Immature natural killer cell (primary cell): ENCODE data around the gene MAPKAPK5. TPM values are rescaled to one million over a fixed set of nuclear protein-coding genes. Genes with fewer than 3 reads are reported as not detected.

ENCODE experiments used
- DNase-seq, 3 donors: peaks; one replicate each; pipeline ENCODE4 v3.0.0; 2022; ENCODE audit warnings: mixed read lengths in 1 of 3
- H3K27ac Mint-ChIP-seq, 6 donors: one replicate each; pipeline ENCODE4 v1.8.0; 2020; ENCODE audit warnings: mixed read lengths in 6 of 6, mild to moderate bottlenecking in 5 of 6, inconsistent platforms in 4 of 6, moderate library complexity in 3 of 6
- H3K27me3 Mint-ChIP-seq, 3 donors: one replicate each; pipeline ENCODE4 v1.8.0; 2020 to 2021; ENCODE audit warnings: low read depth in 3 of 3, mild to moderate bottlenecking in 3 of 3, mixed read lengths in 3 of 3, moderate library complexity in 3 of 3, inconsistent platforms in 1 of 3
- H3K36me3 Mint-ChIP-seq, 3 donors: one replicate each; pipeline ENCODE4 v1.8.0; 2020; ENCODE audit warnings: mixed read lengths in 3 of 3, inconsistent platforms in 2 of 3, mild to moderate bottlenecking in 2 of 3
- H3K4me1 Mint-ChIP-seq, 2 donors: one replicate each; pipeline ENCODE4 v1.8.0; 2020; ENCODE audit warnings: inconsistent platforms in 2 of 2, mild to moderate bottlenecking in 2 of 2, mixed read lengths in 2 of 2, moderate library complexity in 1 of 2
- H3K4me3 Mint-ChIP-seq, 5 donors: one replicate each; pipeline ENCODE4 v1.8.0; 2020; ENCODE audit warnings: mild to moderate bottlenecking in 5 of 5, mixed read lengths in 5 of 5, inconsistent platforms in 3 of 5, moderate library complexity in 3 of 5
- H3K9me3 Mint-ChIP-seq, 6 donors: one replicate each; pipeline ENCODE4 v1.8.0; 2020; ENCODE audit warnings: mild to moderate bottlenecking in 6 of 6, mixed read lengths in 6 of 6, inconsistent platforms in 4 of 6, moderate library complexity in 3 of 6
- polyA plus RNA-seq, 3 donors: library from polyadenylated mRNA; unstranded; fragments of 300-500 nt; fragmentation: Illumina TruSeq; gene quantifications; one replicate each; pipeline ENCODE4 v1.2.3, GENCODE V29; 2021

MAPKAPK5 gene
- polyA plus RNA-seq, 3 donors from 2014 or later: 25.1 to 39.1 (median 36.7) TPM

DNA sequence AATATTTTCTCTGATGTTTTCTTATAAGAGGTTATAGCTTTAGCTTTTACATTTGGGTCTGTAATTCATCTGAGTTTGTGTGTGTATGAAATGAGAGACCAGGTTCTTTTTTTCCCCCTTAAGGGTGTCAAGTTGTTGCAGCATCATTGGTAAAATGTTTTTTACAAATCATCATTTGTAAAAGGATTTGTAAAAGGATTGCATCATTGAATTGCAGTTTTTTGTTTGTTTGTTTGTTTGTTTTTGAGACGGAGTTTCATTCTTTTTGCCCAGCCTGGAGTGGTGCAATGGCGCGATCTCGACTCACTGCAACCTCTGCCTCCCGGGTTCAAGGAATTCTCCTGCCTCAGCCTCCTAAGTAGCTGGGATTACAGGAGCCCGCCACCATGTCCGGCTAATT, 31.1 kb downstream of the MAPKAPK5 start:
- DNase-seq: no peak
- Mint-ChIP-seq H3K27me3 (no peaks in the 10 kb centered on the region), H3K4me1 (no peaks in the 10 kb centered on the region), H3K9me3 (no peaks in the 10 kb centered on the region), H3K4me3 (no peak overlapping the region), H3K36me3 (peaks cover 29 to 57% (median 32%) of the 10 kb centered on the region in 3 donors), H3K27ac (no peak overlapping the region)

GRCh38 chr12:111881716-111882115, 39.7 kb downstream of the MAPKAPK5 start:
- no peak for DNase-seq
- Mint-ChIP-seq H3K4me1 (no peaks in the 10 kb centered on the region), H3K27ac (no peak overlapping the region), H3K27me3 (peaks cover 0 to 3% (median 0%) of the 10 kb centered on the region in 3 donors), H3K36me3 (peaks cover 12 to 56% (median 19%) of the 10 kb centered on the region in 3 donors), H3K9me3 (no peaks in the 10 kb centered on the region), H3K4me3 (no peak overlapping the region)

DNA sequence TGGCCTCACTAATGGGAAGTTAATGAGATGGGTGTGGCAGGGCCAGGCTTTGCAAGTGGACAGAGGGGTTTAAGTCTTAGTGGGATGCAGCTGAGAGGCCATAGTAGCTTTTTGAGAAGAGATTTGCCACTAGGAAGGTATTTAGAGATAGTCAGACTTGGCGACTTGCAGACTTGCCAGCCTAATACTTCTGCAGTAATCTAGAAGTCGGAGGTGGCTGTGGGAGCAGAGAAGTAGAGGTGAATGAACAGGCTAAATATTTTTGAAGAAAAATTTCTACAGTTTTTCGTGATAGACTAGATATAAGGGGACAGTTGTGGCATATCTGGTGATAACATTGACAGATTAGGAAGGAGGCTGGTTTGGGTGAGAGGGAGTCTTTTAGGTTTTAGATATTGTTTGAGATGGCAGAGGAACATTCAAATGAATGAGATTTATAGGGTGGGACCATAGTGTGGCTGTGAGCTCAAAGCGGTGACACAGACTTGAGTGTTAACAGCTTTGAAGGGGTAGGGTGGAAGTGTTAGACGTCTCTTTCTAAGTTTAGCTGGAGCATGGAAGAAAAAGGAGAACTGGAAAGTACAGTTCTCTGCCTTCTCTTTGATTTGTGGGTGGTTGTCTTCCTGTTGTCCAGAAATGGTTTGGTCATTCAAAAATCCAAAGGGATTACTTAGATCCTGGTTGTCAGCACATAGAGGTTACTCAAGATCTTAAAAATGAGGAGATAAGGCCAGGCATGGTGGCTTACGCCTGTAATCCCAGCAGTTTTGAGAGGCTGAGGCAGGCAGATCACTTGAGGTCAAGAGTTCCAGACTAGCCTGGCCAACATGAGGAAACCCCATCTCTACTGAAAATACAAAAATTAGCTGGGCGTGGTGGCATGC, 44.9 kb downstream of the MAPKAPK5 start:
- Mint-ChIP-seq H3K9me3 (no peaks in the 10 kb centered on the region), H3K36me3 (peaks cover 21 to 61% (median 27%) of the 10 kb centered on the region in 3 donors), H3K4me1 (no peaks in the 10 kb centered on the region), H3K4me3 (no peak overlapping the region), H3K27me3 (peaks cover 0 to 3% (median 0%) of the 10 kb centered on the region in 3 donors), H3K27ac (peak overlapping the region in 1 of 6 donors; percentile 9)
- DNase-seq: no peak

DNA sequence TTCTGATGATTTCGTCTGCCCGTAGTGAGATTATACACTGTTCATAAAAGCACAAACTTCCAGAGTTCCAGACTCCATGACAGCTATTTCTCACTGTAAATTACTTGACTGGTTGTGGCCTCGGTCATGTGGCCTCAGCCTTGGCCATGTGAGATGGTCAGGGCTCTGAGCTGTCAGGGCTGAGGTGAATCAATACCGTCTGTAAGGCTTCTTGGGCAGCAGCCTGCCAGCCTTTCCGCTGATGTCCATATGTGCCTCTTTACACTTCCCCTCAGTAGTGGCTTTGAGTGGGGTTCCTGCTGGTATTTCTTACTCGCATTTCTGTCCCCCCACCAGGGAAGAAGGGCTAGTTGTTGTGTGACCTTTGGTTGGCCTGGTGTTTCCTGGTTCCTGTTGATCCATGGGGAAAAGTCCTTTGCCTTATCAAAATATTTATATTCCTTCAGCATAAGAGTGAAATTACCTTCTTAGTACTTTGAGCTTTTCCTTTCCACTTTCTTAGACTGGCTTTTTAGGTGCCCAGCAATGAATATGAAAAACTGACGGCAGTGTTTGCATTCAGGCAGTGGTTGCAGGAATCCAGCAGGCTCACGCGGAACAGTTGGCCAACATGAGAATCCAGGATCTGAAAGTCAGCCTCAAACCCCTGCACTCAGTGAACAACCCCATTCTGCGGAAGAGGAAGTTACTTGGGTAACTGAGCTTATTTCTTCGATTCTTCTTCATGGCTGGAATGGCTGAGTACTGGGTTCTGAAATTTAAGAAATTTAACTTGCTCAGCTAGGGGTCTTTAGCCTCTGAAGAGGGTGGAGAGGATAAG, 46.1 kb downstream of the MAPKAPK5 start:
- H3K9me3 Mint-ChIP-seq: no peaks in the 10 kb centered on the region
- H3K4me1 Mint-ChIP-seq: no peaks in the 10 kb centered on the region
- peak overlapping the region in 1 of 6 donors; percentile 14 for H3K27ac Mint-ChIP-seq
- no peak for DNase-seq
- peaks cover 0 to 2% (median 0%) of the 10 kb centered on the region in 3 donors for H3K27me3 Mint-ChIP-seq
- H3K36me3 Mint-ChIP-seq: peaks cover 18 to 64% (median 28%) of the 10 kb centered on the region in 3 donors
- H3K4me3 Mint-ChIP-seq: no peak overlapping the region

- Mint-ChIP-seq H3K4me1 (no peaks in the 10 kb centered on the region), H3K27me3 (no peaks in the 10 kb centered on the region), H3K4me3 (no peak overlapping the region), H3K27ac (no peak overlapping the region), H3K36me3 (peaks cover 21 to 49% (median 22%) of the 10 kb centered on the region in 3 donors), H3K9me3 (no peaks in the 10 kb centered on the region)
- DNase-seq: no peak
Observed at GRCh38 chr12:111893287-111893686, 51.3 kb downstream of the MAPKAPK5 start.

DNA sequence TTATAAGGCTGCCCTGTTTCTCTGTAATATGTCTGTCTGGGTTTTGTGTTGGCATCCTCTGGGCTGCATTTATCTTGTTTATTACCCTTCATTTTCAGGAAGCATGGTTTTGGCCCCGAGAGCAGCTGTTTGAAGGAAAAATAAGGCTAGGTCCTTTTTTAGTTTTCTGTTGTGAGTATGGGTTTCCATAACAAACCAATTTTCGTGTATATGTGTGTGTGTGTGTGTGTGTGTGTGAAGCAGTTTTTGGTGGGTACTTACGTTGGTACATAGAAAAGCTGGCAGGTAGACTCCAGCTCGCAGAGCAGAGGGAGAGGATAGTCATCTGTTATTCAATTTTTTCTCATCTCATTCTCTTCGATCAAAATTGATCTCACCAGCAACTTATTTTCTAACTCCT, 52.5 kb downstream of the MAPKAPK5 start:
- Mint-ChIP-seq H3K27me3 (no peaks in the 10 kb centered on the region), H3K27ac (peak overlapping the region in 2 of 6 donors; percentile 70 to 71), H3K4me1 (no peaks in the 10 kb centered on the region), H3K36me3 (peaks cover 9 to 47% (median 29%) of the 10 kb centered on the region in 3 donors), H3K9me3 (no peaks in the 10 kb centered on the region), H3K4me3 (no peak overlapping the region)
- DNase-seq: no peak

DNA sequence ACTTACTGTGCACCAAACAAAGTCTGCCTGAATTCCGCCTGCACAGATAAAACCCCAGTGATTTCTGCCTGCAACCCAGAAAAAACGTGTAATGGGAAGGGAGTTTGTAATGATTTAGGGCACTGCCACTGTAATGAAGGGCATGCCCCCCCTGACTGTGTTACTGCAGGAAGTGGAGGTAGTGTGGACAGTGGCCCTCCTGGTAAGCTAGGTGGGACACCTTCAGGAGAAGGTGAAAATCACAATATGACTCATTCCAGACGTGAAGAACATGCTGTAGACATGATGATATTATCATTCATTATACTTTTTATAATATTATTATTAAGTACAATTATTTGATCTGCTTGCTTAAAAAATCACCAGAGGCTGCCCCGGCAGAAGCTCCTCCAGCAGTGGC, 59.2 kb downstream of the MAPKAPK5 start:
- Mint-ChIP-seq H3K9me3 (peaks cover 0 to 5% (median 0%) of the 10 kb centered on the region in 6 donors), H3K36me3 (peaks cover 7 to 25% (median 24%) of the 10 kb centered on the region in 3 donors), H3K27me3 (peaks cover 0 to 2% (median 0%) of the 10 kb centered on the region in 3 donors), H3K4me3 (no peak overlapping the region), H3K4me1 (no peaks in the 10 kb centered on the region), H3K27ac (no peak overlapping the region)
- no peak for DNase-seq

- H3K4me1 Mint-ChIP-seq: no peaks in the 10 kb centered on the region
- H3K36me3 Mint-ChIP-seq: peaks cover 4 to 23% (median 20%) of the 10 kb centered on the region in 3 donors
- H3K27me3 Mint-ChIP-seq: peaks cover 0 to 2% (median 0%) of the 10 kb centered on the region in 3 donors
- H3K9me3 Mint-ChIP-seq: peaks cover 2 to 19% (median 7%) of the 10 kb centered on the region in 6 donors
- no peak overlapping the region for H3K27ac Mint-ChIP-seq
- no peak overlapping the region for H3K4me3 Mint-ChIP-seq
- no peak for DNase-seq
Observed at GRCh38 chr12:111904446-111904975, 62.5 kb downstream of the MAPKAPK5 start.

DNA sequence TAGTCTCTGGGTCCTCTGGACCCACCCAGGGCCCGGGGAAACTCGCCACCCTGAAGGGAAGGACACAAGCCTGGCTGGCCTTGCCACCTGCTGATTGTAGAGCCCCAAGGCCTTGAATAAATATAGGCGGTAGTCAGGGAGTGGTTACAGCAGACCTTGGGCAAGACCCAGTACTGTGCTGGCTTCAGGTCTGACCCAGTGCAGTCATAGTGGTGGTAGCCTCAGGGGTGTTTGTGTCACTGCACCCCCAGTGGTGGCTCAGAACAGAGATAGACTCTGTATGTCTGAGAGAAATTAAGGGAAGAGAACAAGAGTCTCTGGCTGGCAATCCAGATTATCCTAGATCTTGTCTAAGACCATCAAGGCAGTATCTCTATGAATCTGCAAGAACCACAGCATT, 63.5 kb downstream of the MAPKAPK5 start:
- H3K27ac Mint-ChIP-seq: no peak overlapping the region
- no peak for DNase-seq
- no peak overlapping the region for H3K4me3 Mint-ChIP-seq
- H3K27me3 Mint-ChIP-seq: peaks cover 0 to 4% (median 0%) of the 10 kb centered on the region in 3 donors
- no peaks in the 10 kb centered on the region for H3K4me1 Mint-ChIP-seq
- H3K36me3 Mint-ChIP-seq: peaks cover 4 to 23% (median 23%) of the 10 kb centered on the region in 3 donors
- H3K9me3 Mint-ChIP-seq: peaks cover 2 to 19% (median 7%) of the 10 kb centered on the region in 6 donors

DNA sequence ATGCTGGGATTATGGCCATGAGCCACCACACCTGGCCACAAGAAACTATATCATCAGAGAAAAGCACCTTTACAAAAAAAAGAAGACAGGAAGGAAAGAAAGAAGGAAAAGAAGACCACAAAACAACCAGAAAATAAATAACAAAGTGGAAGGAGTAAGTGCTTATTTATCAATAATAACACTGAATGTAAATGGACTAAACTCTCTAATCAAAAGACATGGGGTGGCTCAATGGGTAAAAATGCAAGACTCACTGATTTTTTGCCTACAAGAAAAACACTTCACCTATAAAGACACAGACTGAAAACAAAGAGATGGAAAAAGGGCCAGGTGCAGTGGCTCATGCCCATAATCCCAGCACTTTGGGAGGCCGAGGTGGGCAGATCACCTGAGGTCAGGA, 65.7 kb downstream of the MAPKAPK5 start:
- no peak for DNase-seq
- H3K27ac Mint-ChIP-seq: no peak overlapping the region
- peaks cover 4 to 25% (median 22%) of the 10 kb centered on the region in 3 donors for H3K36me3 Mint-ChIP-seq
- H3K9me3 Mint-ChIP-seq: peaks cover 2 to 19% (median 7%) of the 10 kb centered on the region in 6 donors
- H3K4me1 Mint-ChIP-seq: no peaks in the 10 kb centered on the region
- peaks cover 0 to 4% (median 0%) of the 10 kb centered on the region in 3 donors for H3K27me3 Mint-ChIP-seq
- H3K4me3 Mint-ChIP-seq: no peak overlapping the region

- H3K4me3 Mint-ChIP-seq: no peak overlapping the region
- no peaks in the 10 kb centered on the region for H3K9me3 Mint-ChIP-seq
- peaks cover 0 to 11% (median 4%) of the 10 kb centered on the region in 3 donors for H3K36me3 Mint-ChIP-seq
- H3K27ac Mint-ChIP-seq: no peak overlapping the region
- DNase-seq: no peak
- H3K27me3 Mint-ChIP-seq: peaks cover 0 to 1% (median 0%) of the 10 kb centered on the region in 3 donors
- H3K4me1 Mint-ChIP-seq: no peaks in the 10 kb centered on the region
Observed at GRCh38 chr12:111925171-111925570, 83.1 kb downstream of the MAPKAPK5 start.

- peaks cover 0 to 11% (median 5%) of the 10 kb centered on the region in 3 donors for H3K36me3 Mint-ChIP-seq
- peaks cover 0 to 1% (median 0%) of the 10 kb centered on the region in 3 donors for H3K27me3 Mint-ChIP-seq
- H3K4me1 Mint-ChIP-seq: no peaks in the 10 kb centered on the region
- H3K4me3 Mint-ChIP-seq: no peak overlapping the region
- DNase-seq: no peak
- no peak overlapping the region for H3K27ac Mint-ChIP-seq
- H3K9me3 Mint-ChIP-seq: no peaks in the 10 kb centered on the region
Observed at GRCh38 chr12:111926631-111927030, 84.6 kb downstream of the MAPKAPK5 start.

GRCh38 chr12:111927346-111927745, 85.3 kb downstream of the MAPKAPK5 start:
- H3K27ac Mint-ChIP-seq: no peak overlapping the region
- no peak overlapping the region for H3K4me3 Mint-ChIP-seq
- no peaks in the 10 kb centered on the region for H3K4me1 Mint-ChIP-seq
- no peaks in the 10 kb centered on the region for H3K9me3 Mint-ChIP-seq
- H3K27me3 Mint-ChIP-seq: peaks cover 0 to 3% (median 0%) of the 10 kb centered on the region in 3 donors
- DNase-seq: no peak
- peaks cover 7 to 11% (median 10%) of the 10 kb centered on the region in 3 donors for H3K36me3 Mint-ChIP-seq
